ENCODE data around the gene SLU7. TPM values are rescaled to one million over a fixed set of nuclear protein-coding genes. Genes with fewer than 3 reads are reported as not detected.

The SLU7 gene
- total and polyA plus RNA-seq, 3 experiments from 2014 or later, result 48.3 to 94.1 (median 55.7) TPM

DNA sequence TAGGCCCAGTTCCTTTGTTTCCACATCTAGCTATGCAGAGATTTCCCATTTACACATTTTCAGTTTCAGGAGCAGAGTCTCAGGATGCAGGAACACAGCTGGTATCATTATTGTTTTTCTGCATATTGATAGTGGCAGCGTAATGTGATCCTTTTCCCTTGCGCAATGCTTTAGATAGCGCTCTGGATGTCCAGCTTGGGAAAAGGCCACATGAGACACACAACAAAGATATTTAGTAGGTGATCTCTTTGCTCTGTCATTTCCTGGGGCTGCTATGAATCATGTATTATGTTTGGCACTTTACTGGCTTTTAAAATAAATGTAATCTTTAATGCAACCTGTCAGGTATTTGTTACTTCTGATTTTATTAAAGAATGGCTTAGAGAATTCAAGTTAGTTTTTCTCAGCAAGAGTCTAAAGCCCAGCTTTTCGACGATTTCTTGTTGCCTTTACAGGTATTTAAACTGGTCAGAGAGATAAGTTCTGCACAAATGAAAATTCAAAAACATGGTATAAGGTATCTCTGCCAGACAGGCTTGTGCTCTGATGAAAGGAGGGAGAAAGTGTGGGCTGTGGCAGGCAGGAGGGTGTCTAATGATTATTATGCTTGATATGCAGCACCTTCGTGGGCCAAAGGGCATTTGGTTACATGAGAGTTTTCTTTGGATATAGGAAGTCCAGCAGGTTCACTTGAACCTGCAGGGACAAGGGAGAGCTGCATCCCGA is 45.0 kb upstream of the SLU7 start:
- Mint-ChIP-seq H3K36me3 (peaks cover 0 to 7% (median 0%) of the 10 kb centered on the region in 3 donors), H3K4me3 (peak overlapping the region in 1 of 7 donors; percentile 4), H3K27me3 (peaks cover 0 to 8% of the 10 kb centered on the region in 2 donors), H3K27ac (peak overlapping the region in 7 of 8 donors; percentile 22 to 73 (median 52)), H3K9me3 (peaks cover 0 to 2% (median 0%) of the 10 kb centered on the region in 5 donors), H3K4me1 (peaks cover 32 to 50% (median 49%) of the 10 kb centered on the region in 3 donors)
- Histone ChIP-seq H3K4me1 (ENCODE audit: insufficient read depth, low read length) (peaks cover 19% of the 10 kb centered on the region), H3K27ac (ENCODE audit: low read depth, low read length) (no peak overlapping the region), H3K36me3 (ENCODE audit: insufficient read depth, low read length) (no peaks in the 10 kb centered on the region), H3K27me3 (ENCODE audit: insufficient read depth, low read length, poor library complexity, severe bottlenecking) (no peaks in the 10 kb centered on the region), H3K9me3 (ENCODE audit: low read length) (no peaks in the 10 kb centered on the region), H3K4me3 (ENCODE audit: low read length) (no peak overlapping the region)
- ChIA-PET POLR2A (interaction anchor here (1.0 kb wide), 1 partner anchor 9 kb away, joined by 3 read pairs; no protein-coding TSS in a partner anchor), CTCF (interaction anchor here (0.7 to 7.1 kb wide), 2 partner anchors 20 to 24 kb away, joined by 3 to 64 read pairs; no protein-coding TSS in a partner anchor)
- DNase-seq, result no peak

DNA sequence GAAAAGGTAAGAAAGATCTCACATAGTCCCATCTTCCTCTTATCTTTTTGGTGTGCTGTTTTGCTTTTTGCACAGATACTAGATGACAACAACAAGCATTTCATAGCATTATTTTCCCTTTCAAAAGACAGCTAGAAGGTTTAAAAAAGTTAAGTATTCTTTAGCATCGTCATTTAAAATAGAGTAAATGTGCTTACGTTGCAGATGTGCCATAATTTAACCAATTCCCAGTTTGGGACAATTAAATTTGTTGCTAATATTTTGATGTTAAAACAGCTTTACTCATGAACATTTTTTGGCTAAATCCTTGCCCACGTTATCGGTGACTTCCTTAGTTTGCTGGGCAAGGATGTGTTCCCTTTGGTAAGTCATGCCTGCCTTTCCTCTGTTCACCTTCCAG is 44.3 kb upstream of the SLU7 start:
- no peak overlapping the region for H3K4me3 ChIP-seq (ENCODE audit: low read length)
- Mint-ChIP-seq H3K27me3 (peaks cover 0 to 8% of the 10 kb centered on the region in 2 donors), H3K27ac (no peak overlapping the region), H3K4me1 (peaks cover 27 to 44% (median 43%) of the 10 kb centered on the region in 3 donors), H3K4me3 (no peak overlapping the region), H3K9me3 (peaks cover 0 to 2% (median 0%) of the 10 kb centered on the region in 5 donors), H3K36me3 (peaks cover 0 to 2% (median 0%) of the 10 kb centered on the region in 3 donors)
- H3K36me3 ChIP-seq (ENCODE audit: insufficient read depth, low read length), result no peaks in the 10 kb centered on the region
- POLR2A ChIA-PET, result interaction anchor here (1.0 kb wide), 1 partner anchor 10 kb away, joined by 3 read pairs; no protein-coding TSS in a partner anchor
- H3K4me1 ChIP-seq (ENCODE audit: insufficient read depth, low read length), result peaks cover 16% of the 10 kb centered on the region
- no peak overlapping the region for H3K27ac ChIP-seq (ENCODE audit: low read depth, low read length)
- no peaks in the 10 kb centered on the region for H3K9me3 ChIP-seq (ENCODE audit: low read length)
- CTCF ChIA-PET, result interaction anchor here (0.7 to 7.1 kb wide), 2 partner anchors 21 to 23 kb away, joined by 3 to 64 read pairs; no protein-coding TSS in a partner anchor
- no peak for DNase-seq
- H3K27me3 ChIP-seq (ENCODE audit: insufficient read depth, low read length, poor library complexity, severe bottlenecking), result no peaks in the 10 kb centered on the region

DNA sequence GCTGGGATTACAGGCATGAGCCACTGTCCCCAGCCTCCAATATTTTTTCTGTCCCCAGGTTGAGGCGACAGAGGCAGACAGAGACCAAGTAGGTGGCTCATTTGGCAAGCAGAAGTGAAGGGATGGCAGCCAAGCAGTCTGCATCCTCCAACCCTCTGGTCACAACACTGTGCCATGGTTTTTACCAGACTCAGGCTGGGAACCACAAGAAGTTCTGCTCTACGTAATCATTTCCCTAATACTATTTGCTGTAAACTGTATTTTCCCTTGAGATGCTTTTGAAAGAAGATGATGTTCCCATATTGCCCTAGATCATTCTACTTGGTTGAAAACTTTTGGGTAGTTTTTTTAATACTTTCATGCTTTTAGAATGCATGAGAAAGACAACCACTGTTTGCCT is 43.3 kb upstream of the SLU7 start:
- Histone ChIP-seq H3K4me3 (ENCODE audit: low read length) (no peak overlapping the region), H3K36me3 (ENCODE audit: insufficient read depth, low read length) (no peaks in the 10 kb centered on the region), H3K9me3 (ENCODE audit: low read length) (no peaks in the 10 kb centered on the region), H3K4me1 (ENCODE audit: insufficient read depth, low read length) (peaks cover 8% of the 10 kb centered on the region), H3K27ac (ENCODE audit: low read depth, low read length) (no peak overlapping the region), H3K27me3 (ENCODE audit: insufficient read depth, low read length, poor library complexity, severe bottlenecking) (no peaks in the 10 kb centered on the region)
- Mint-ChIP-seq H3K4me3 (no peak overlapping the region), H3K36me3 (no peaks in the 10 kb centered on the region), H3K4me1 (peaks cover 18 to 34% (median 33%) of the 10 kb centered on the region in 3 donors), H3K9me3 (peaks cover 0 to 2% (median 0%) of the 10 kb centered on the region in 5 donors), H3K27me3 (peaks cover 0 to 8% of the 10 kb centered on the region in 2 donors), H3K27ac (peak overlapping the region in 2 of 8 donors; percentile 6 to 74)
- no peak for DNase-seq
- CTCF ChIA-PET, result interaction anchor here (7.1 kb wide), 1 partner anchor 22 kb away, joined by 64 read pairs; no protein-coding TSS in a partner anchor
- POLR2A ChIA-PET, result no interaction called here

DNA sequence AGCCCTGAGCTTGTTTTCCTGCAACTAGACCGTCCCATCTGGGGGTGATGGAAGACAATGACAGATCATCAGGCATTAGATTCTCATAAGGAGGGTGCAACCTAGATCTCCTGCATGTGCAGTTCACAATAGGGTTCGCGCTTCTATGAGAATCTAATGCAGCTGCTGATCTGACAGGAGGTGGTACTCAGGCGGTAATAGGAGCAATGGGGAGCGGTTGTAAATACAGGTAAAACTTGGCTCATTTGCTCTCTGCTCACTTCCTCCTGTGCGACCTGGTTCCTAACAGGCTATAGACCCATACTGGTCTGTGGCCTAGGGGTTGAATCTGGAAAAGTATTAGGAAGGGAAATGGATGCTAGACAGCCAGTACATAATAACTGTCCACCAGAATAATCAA is 42.5 kb upstream of the SLU7 start:
- CTCF ChIA-PET, result interaction anchor here (1.1 to 7.1 kb wide), 2 partner anchors 21 to 36 kb away, joined by 3 to 64 read pairs; no protein-coding TSS in a partner anchor
- peaks cover under 1% of the 10 kb centered on the region for H3K4me1 ChIP-seq (ENCODE audit: insufficient read depth, low read length)
- H3K36me3 Mint-ChIP-seq, result no peaks in the 10 kb centered on the region

DNA sequence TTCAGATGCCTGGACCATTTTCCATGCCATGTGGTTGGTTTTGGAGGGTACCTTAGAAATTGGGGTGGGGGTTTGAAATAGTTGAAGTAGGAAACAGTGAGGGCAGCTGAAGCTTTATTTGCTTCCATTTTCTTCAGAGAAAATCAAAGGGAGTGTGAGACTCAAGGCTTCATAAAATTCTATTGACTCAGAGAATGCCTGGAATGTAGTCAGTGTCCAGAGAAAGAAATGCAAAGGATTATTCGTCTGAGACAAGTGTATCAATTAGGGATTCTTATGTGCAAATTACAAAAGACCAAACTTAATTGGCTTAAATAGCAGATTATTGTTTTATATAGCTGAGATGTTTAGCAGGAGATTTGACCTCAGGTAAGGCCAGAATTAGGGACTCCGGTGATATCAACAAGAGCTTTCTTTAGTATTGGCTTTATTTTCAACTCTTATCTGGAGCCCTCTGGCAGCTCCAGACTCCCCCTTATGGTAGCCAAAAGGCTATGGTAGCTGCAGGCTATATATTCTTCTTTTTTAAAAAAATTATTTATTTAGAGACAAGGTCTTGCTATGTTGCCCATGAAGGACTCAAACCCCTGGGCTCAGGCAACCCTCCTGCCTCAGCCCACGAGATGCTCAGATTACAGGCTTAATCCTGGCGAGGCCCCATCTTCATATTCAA is 41.6 kb upstream of the SLU7 start:
- no peak overlapping the region for H3K27ac ChIP-seq (ENCODE audit: low read depth, low read length)
- CTCF ChIA-PET, result interaction anchor here (1.1 to 7.1 kb wide), 2 partner anchors 20 to 37 kb away, joined by 3 to 64 read pairs; no protein-coding TSS in a partner anchor
- Mint-ChIP-seq H3K27me3 (peaks cover 3 to 6% of the 10 kb centered on the region in 2 donors), H3K27ac (peak overlapping the region in 1 of 8 donors; percentile 19), H3K36me3 (no peaks in the 10 kb centered on the region), H3K4me3 (no peak overlapping the region), H3K4me1 (peaks cover 10 to 21% (median 19%) of the 10 kb centered on the region in 3 donors), H3K9me3 (peaks cover 0 to 2% (median 0%) of the 10 kb centered on the region in 5 donors)
- H3K9me3 ChIP-seq (ENCODE audit: low read length), result no peaks in the 10 kb centered on the region
- H3K4me3 ChIP-seq (ENCODE audit: low read length), result no peak overlapping the region
- no peaks in the 10 kb centered on the region for H3K4me1 ChIP-seq (ENCODE audit: insufficient read depth, low read length)
- POLR2A ChIA-PET, result interaction anchor here (0.5 kb wide), 1 partner anchor 42 kb away, joined by 6 read pairs; the partner anchor contains the start of gene SLU7
- no peaks in the 10 kb centered on the region for H3K36me3 ChIP-seq (ENCODE audit: insufficient read depth, low read length)
- H3K27me3 ChIP-seq (ENCODE audit: insufficient read depth, low read length, poor library complexity, severe bottlenecking), result no peaks in the 10 kb centered on the region
- DNase-seq, result no peak

More for the DNA sequence above, 42.5 kb upstream of the SLU7 start:
- H3K27ac ChIP-seq (ENCODE audit: low read depth, low read length), result no peak overlapping the region
- Mint-ChIP-seq H3K27me3 (peaks cover 3 to 6% of the 10 kb centered on the region in 2 donors), H3K4me3 (no peak overlapping the region), H3K9me3 (peaks cover 0 to 2% (median 0%) of the 10 kb centered on the region in 5 donors), H3K27ac (peak overlapping the region in 1 of 8 donors; percentile 5), H3K4me1 (peaks cover 10 to 26% (median 25%) of the 10 kb centered on the region in 3 donors)
- H3K27me3 ChIP-seq (ENCODE audit: insufficient read depth, low read length, poor library complexity, severe bottlenecking), result no peaks in the 10 kb centered on the region
- no peaks in the 10 kb centered on the region for H3K9me3 ChIP-seq (ENCODE audit: low read length)
- DNase-seq, result no peak
- no peaks in the 10 kb centered on the region for H3K36me3 ChIP-seq (ENCODE audit: insufficient read depth, low read length)
- no peak overlapping the region for H3K4me3 ChIP-seq (ENCODE audit: low read length)
- POLR2A ChIA-PET, result no interaction called here

DNA sequence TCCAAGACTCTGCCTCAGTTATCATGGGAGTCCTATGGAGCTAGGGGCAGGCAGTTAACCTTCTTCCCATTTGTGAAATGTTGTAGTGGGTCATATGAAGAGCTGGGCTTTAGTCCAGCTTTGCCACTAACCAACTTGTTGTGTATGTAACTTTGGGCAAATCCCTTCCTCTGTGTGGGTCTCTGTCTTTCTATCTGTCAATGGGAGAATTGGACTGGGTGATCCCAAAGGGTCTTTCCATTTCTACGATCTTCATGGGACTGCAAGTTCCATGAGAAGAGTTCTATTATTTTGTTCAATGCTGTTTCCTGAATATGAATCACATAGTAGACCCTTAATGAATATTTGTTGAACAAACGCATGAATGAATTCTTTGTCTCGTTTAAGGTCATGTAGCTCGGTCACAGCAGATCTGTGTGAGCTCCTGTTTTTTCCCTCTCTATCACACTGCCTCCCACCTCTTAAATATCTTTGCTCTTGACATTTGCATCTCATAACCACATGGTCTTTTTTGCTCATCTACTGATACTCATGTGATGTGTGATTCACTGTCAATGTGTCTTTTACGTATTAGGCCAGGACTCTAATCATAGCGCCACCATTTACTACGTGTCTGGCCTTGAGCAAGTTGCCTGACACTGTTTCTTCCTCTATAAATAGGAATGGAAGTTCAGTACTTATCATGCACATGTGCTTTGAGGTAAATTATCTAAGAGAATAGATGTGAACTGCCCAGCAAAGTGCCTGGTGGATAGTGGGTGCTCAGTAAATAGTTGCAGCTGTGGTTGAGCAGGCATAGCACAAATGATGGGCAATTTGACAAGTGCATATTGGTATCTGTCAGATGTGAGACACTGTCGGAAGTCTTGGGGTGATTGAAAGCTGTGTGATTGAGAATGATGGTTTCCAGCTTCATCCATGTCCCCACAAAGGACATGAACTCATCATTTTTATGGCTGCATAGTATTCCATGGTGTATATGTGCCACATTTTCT is 40.2 kb upstream of the SLU7 start:
- Mint-ChIP-seq H3K4me1 (peaks cover 3 to 7% (median 6%) of the 10 kb centered on the region in 3 donors), H3K27me3 (peaks cover 3 to 4% of the 10 kb centered on the region in 2 donors), H3K4me3 (no peak overlapping the region), H3K9me3 (peaks cover 0 to 2% (median 0%) of the 10 kb centered on the region in 5 donors), H3K36me3 (no peaks in the 10 kb centered on the region), H3K27ac (no peak overlapping the region)
- Histone ChIP-seq H3K27ac (ENCODE audit: low read depth, low read length) (no peak overlapping the region), H3K4me1 (ENCODE audit: insufficient read depth, low read length) (no peaks in the 10 kb centered on the region), H3K27me3 (ENCODE audit: insufficient read depth, low read length, poor library complexity, severe bottlenecking) (no peaks in the 10 kb centered on the region), H3K4me3 (ENCODE audit: low read length) (no peak overlapping the region), H3K9me3 (ENCODE audit: low read length) (no peaks in the 10 kb centered on the region), H3K36me3 (ENCODE audit: insufficient read depth, low read length) (no peaks in the 10 kb centered on the region)
- DNase-seq, result no peak
- ChIA-PET POLR2A (no interaction called here), CTCF (interaction anchor here (1.1 to 7.1 kb wide), 2 partner anchors 8 to 19 kb away, joined by 3 to 64 read pairs; no protein-coding TSS in a partner anchor)

DNA sequence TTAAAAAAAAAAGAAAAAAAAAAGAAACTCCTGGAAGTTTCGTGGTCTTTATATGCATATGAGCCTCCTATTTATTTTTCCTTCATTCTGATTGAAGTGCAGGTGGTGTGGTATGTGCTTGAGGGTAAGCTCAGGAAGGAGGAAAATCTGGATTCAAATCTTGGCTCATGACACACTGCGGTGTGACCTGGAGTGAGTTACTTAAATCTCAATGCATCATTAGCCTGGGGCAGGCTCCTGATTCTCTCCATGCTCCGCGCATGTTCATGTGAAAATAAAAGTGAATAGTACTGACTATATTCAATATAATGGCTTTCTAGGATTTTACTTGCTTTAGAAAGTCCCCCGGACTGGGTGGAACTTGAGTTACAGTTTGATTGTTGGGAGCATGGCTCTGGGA is 38.4 kb upstream of the SLU7 start:
- Histone ChIP-seq H3K36me3 (ENCODE audit: insufficient read depth, low read length) (no peaks in the 10 kb centered on the region), H3K9me3 (ENCODE audit: low read length) (no peaks in the 10 kb centered on the region), H3K4me1 (ENCODE audit: insufficient read depth, low read length) (no peaks in the 10 kb centered on the region), H3K27me3 (ENCODE audit: insufficient read depth, low read length, poor library complexity, severe bottlenecking) (no peaks in the 10 kb centered on the region), H3K4me3 (ENCODE audit: low read length) (no peak overlapping the region), H3K27ac (ENCODE audit: low read depth, low read length) (no peak overlapping the region)
- CTCF ChIA-PET, result interaction anchor here (3.7 kb wide), 1 partner anchor 18 kb away, joined by 10 read pairs; no protein-coding TSS in a partner anchor
- no peak for DNase-seq
- POLR2A ChIA-PET, result no interaction called here
- no peak overlapping the region for H3K27ac Mint-ChIP-seq
- peaks cover 0 to 2% (median 0%) of the 10 kb centered on the region in 5 donors for H3K9me3 Mint-ChIP-seq
- H3K36me3 Mint-ChIP-seq, result peaks cover 0 to 2% (median 0%) of the 10 kb centered on the region in 3 donors
- H3K4me3 Mint-ChIP-seq, result no peak overlapping the region
- peaks cover 3 to 4% of the 10 kb centered on the region in 2 donors for H3K27me3 Mint-ChIP-seq
- peaks cover 0 to 1% (median 0%) of the 10 kb centered on the region in 3 donors for H3K4me1 Mint-ChIP-seq
